HepG2 (cell line): ENCODE measurements around the gene TOP1. TPM values are rescaled to one million over a fixed set of nuclear protein-coding genes. Genes with fewer than 3 reads are reported as not detected.

Source experiments
- ATAC-seq: fragments of 200-7000 bp; cut with Tn5 transposase; 3 replicates; pipeline ENCODE4 v1.9.1; 2020; ENCODE audit warnings: mild to moderate bottlenecking, moderate library complexity
- BruUV-seq: library from RNA; stranded (reverse); fragments of 400-500 nt; replicated peaks from 2 replicates; lab custom pipeline; 2021; lab: Mats Ljungman, UMichigan
- CTCF ChIA-PET: fragments of 300-600 bp; formaldehyde crosslinking; extraction: SDS; loops from one replicate; lab custom pipeline; 2021; ENCODE audit warnings: low total read pairs, inconsistent platforms, low intra/inter-chr PET ratio; lab: Yijun Ruan, JAX
- POLR2A ChIA-PET: fragments of 350-600 bp; sonication (Branson Sonifier 250); formaldehyde crosslinking; loops from one replicate; lab custom pipeline; 2020; ENCODE audit warnings: antibody characterized with exemption, inconsistent platforms; lab: Yijun Ruan, JAX
- DNase-seq: peaks from one replicate; pipeline ENCODE4 v3.0.0-alpha.2; 2015; ENCODE audit warnings: low spot score
- FAIRE-seq: peaks from 3 replicates; lab custom pipeline; 2011; peaks lifted over from hg19 to GRCh38; lab: Jason Lieb, UNC
- H2AFZ ChIP-seq: one replicate; pipeline ENCODE4 v1.6.1; 2011; ENCODE audit warnings: low read length, inconsistent platforms
- H3K27ac ChIP-seq: fragments of 300-600 bp; 3 replicates; pipeline ENCODE4 v1.8.0; 2011; ENCODE audit warnings: mixed run types, mild to moderate bottlenecking, mixed read lengths, low read length, inconsistent platforms; ENCODE audit not compliant: insufficient read depth; ENCODE audit errors: extremely low read length
- H3K27me3 ChIP-seq, 2 experiments: fragments of 200-600 bp in 1 of 2; 2 replicates in 1 of 2; 3 replicates in 1 of 2; pipeline versions ENCODE4 v1.6.0 to v1.8.0; 2011; ENCODE audit warnings: low read length in 2 of 2, mild to moderate bottlenecking in 2 of 2, moderate library complexity in 2 of 2, inconsistent platforms in 1 of 2; ENCODE audit not compliant: insufficient read depth in 2 of 2, control insufficient read depth in 1 of 2
- H3K36me3 ChIP-seq, 2 experiments: fragments of 200-600 bp in 1 of 2; replicated peaks in 1 of 2; 2 replicates in 1 of 2; 3 replicates in 1 of 2; pipeline versions ENCODE4 v1.5.1 to v1.8.0; 2011; ENCODE audit warnings: low read length in 2 of 2, inconsistent platforms in 1 of 2; ENCODE audit not compliant: insufficient read depth in 2 of 2, control insufficient read depth in 1 of 2
- H3K4me1 ChIP-seq: 2 replicates; pipeline ENCODE4 v1.5.1; 2012; ENCODE audit warnings: low read length, inconsistent platforms; ENCODE audit not compliant: insufficient read depth
- H3K4me2 ChIP-seq: 2 replicates; pipeline ENCODE4 v1.6.0; 2011; ENCODE audit warnings: low read depth, low read length, inconsistent platforms
- H3K4me3 ChIP-seq, 3 experiments: fragments of 200-600 bp in 1 of 3; sonication (generic), shearing (Covaris generic) in 1 of 3; replicated peaks in 1 of 3; 2 replicates each; pipeline ENCODE4 v1.5.1; 2011 to 2016; ENCODE audit warnings: low read length in 3 of 3, inconsistent platforms in 2 of 3, low read depth in 2 of 3, mild to moderate bottlenecking in 2 of 3, control low read depth in 1 of 3, mixed read lengths in 1 of 3; ENCODE audit not compliant: insufficient read depth in 1 of 3
- H3K79me2 ChIP-seq: one replicate; pipeline ENCODE4 v1.6.1; 2011; ENCODE audit warnings: low read length, inconsistent platforms; ENCODE audit not compliant: insufficient read depth
- H3K9ac ChIP-seq: 2 replicates; pipeline ENCODE4 v1.6.0; 2011; ENCODE audit warnings: mild to moderate bottlenecking, low read depth, low read length, inconsistent platforms; ENCODE audit not compliant: insufficient read depth
- H3K9me3 ChIP-seq: 2 replicates; pipeline ENCODE4 v1.5.1; 2012; ENCODE audit warnings: mild to moderate bottlenecking, low read length
- H4K20me1 ChIP-seq: 2 replicates; pipeline ENCODE4 v1.6.0; 2011; ENCODE audit warnings: inconsistent platforms, mild to moderate bottlenecking, low read length, moderate library complexity; ENCODE audit not compliant: insufficient read depth
- CENPT ChIP-seq: sonication (generic); formaldehyde crosslinking; IDR thresholded peaks from 2 replicates; pipeline ENCODE4 v1.8.0; 2022; ENCODE audit warnings: low read depth, mild to moderate bottlenecking, moderate library complexity, missing genetic modification reagents
- HDAC2 ChIP-seq: sonication (generic); formaldehyde crosslinking; IDR thresholded peaks from 2 replicates; pipeline ENCODE4 v1.4.0; 2020; ENCODE audit warnings: missing genetic modification reagents
- KAT2B ChIP-seq: fragments of 150-350 bp; IDR thresholded peaks from 2 replicates; pipeline ENCODE4 v1.6.1; 2014; ENCODE audit warnings: low read depth, low read length, borderline replicate concordance
- KMT2B ChIP-seq: IDR thresholded peaks from 2 replicates; pipeline ENCODE4 v1.6.1; 2016; ENCODE audit warnings: missing genetic modification reagents, missing compliant biosample characterization
- MEIS2 ChIP-seq: sonication (generic); formaldehyde crosslinking; IDR thresholded peaks from 2 replicates; pipeline ENCODE4 v1.9.0; 2021; ENCODE audit warnings: mild to moderate bottlenecking, missing genetic modification reagents
- POLR2G ChIP-seq: fragments of 200-400 bp; formaldehyde crosslinking; IDR thresholded peaks from 2 replicates; pipeline ENCODE4 v1.6.1; 2018; ENCODE audit warnings: mild to moderate bottlenecking, low read depth, low read length, moderate library complexity
- TARDBP ChIP-seq: sonication (generic); formaldehyde crosslinking; IDR thresholded peaks from 2 replicates; pipeline ENCODE4 v1.8.0; 2022; ENCODE audit warnings: mild to moderate bottlenecking, missing genetic modification reagents
- ZNF331 ChIP-seq: sonication (generic); formaldehyde crosslinking; IDR thresholded peaks from 2 replicates; pipeline ENCODE4 v1.4.0; 2020; ENCODE audit warnings: missing genetic modification reagents
- ZNF749 ChIP-seq: sonication (generic); formaldehyde crosslinking; IDR thresholded peaks from 2 replicates; pipeline ENCODE4 v1.8.0; 2022; ENCODE audit warnings: mild to moderate bottlenecking, missing genetic modification reagents, moderate library complexity, borderline replicate concordance
- WGBS: methylation state at CpG from one replicate; pipeline ENCODE4 v1.1.6; 2017; ENCODE audit warnings: low lambda C conversion rate; 5-methylcytosine and 5-hydroxymethylcytosine counted together
- in situ Hi-C: cut with HindIII; loops from 2 replicates; pipeline ENCODE4 v1.10.0; 2017; ENCODE audit warnings: low pct_unique_long_range_greater_than_20kb; ENCODE audit not compliant: extremely low pct_ligation_motif_present
- intact Hi-C: fragments of 100-400 bp; cut with micrococcal nuclease; formaldehyde crosslinking; loops from one replicate; pipeline ENCODE4 v1.10.0; 2022; ENCODE audit not compliant: unreplicated experiment
- polyA plus RNA-seq, 8 experiments: library from polyadenylated mRNA; depleted of rRNA in 3 of 8; stranded (reverse) in 7 of 8; unstranded in 1 of 8; fragments of >200 nt; fragmentation: Illumina TruSeq in 4 of 8; extraction: Trizol in 4 of 8; gene quantifications; 2 replicates each; pipeline versions ENCODE4 v1.2.1 to v1.2.3, GENCODE V29; 2011 to 2016; ENCODE audit warnings: low read depth in 4 of 8, missing spikeins in 1 of 8, mixed read lengths in 1 of 8; ENCODE audit not compliant: insufficient read depth in 1 of 8
- total RNA-seq, 5 experiments: library from RNA; depleted of rRNA; stranded (reverse); fragments of >200 nt; fragmentation: Illumina TruSeq; extraction: Trizol; gene quantifications; 2 replicates each; pipeline ENCODE4 v1.2.3, GENCODE V29; 2016; ENCODE audit warnings: low read depth in 1 of 5

The TOP1 gene
- total and polyA plus RNA-seq, 2 of the 13 experiments (the other 11 are each of a cell fraction or from before 2014, with no cell fraction given) = 10.2 to 19.4 TPM

DNA sequence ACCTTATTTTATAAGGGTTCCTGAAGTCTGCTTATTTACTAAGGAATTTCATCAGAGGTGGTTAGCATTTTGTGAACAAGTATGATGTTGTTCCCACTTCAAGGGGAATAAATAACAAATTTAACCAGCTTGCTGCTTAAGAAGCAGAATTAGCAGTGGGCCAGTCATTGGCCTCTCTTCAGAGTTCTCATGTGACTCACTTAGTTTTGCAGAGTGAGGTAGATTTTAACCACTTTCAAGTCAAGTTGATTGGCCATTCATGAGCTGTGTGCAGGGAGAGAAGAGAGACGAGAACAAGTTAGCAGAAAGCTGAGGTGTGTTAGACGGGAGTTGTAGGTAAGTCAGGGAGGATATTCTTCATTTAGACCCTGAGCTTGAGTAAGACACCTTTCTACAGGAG is 18.1 kb downstream of the TOP1 start:
- peaks cover 99% of the 10 kb centered on the region for H3K79me2 ChIP-seq
- H4K20me1 ChIP-seq = peaks cover 34% of the 10 kb centered on the region
- POLR2A ChIA-PET = interaction anchor here (0.7 to 2.5 kb wide), 3 partner anchors 9 to 18 kb away, joined by 3 to 7 read pairs (median 4); partner anchors contain the start of gene TOP1

DNA sequence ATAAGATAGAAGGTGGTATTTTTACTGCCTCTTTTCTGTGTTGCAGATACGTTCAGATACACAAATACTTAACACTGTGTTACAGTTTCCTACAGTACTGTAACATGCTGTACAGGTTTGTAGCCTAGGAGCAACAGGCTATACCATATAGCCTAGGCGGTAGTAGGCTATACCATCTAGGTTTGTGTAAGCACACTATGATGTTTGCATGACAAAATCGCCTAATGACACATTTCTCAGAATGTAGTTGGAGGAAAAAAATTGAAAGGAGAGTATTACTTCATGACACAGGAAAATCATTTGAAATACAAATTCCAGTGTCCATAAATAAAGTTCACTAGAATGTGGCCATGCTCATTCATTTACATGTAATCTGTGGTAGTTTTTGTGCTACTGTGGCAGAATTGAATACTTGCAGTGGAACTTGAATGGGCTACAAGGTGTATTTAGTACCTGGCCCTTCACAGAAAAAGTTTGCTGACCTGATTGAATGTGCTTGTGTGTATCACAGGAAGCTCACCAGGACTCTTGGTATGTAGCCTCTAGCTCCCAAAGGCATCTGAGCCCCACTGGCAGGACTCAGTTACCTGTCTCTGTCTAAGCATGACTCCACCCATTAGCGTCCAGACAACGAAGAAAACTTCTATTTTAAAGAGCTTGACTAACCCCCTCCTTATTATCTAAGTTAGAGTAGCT is 18.8 kb downstream of the TOP1 start:
- Histone ChIP-seq H2AFZ (no peak overlapping the region), H3K4me2 (no peak overlapping the region), H3K27ac (no peak overlapping the region), H3K79me2 (peaks cover 99% of the 10 kb centered on the region), H3K4me1 (peaks cover 95% of the 10 kb centered on the region), H3K9me3 (no peaks in the 10 kb centered on the region), H3K9ac (no peak overlapping the region), H3K36me3 (peaks cover 1 to 10% of the 10 kb centered on the region in 2 experiments; a peak in 2 of 5 replicates), H3K4me3 (no peak overlapping the region), H4K20me1 (peaks cover 37% of the 10 kb centered on the region), H3K27me3 (no peaks in the 10 kb centered on the region)
- BruUV-seq = no TSS peak
- ChIA-PET POLR2A (interaction anchor here (1.7 to 2.5 kb wide), 2 partner anchors 9 to 19 kb away, joined by 6 to 7 read pairs; partner anchors contain the start of gene TOP1), CTCF (no interaction called here)
- in situ Hi-C loops = no loop called here
- ATAC-seq (no peak), DNase-seq (no peak), FAIRE-seq (no peak)
- intact Hi-C loops = no loop called here
- 95% methylated on average over 5 of the region's 5 CpGs for WGBS
- TF ChIP-seq ZNF749 (CRISPR knock-in tag) (no peak), POLR2G (no peak), TARDBP (CRISPR knock-in tag) (no peak), CENPT (CRISPR knock-in tag) (no peak), KMT2B (CRISPR knock-in tag) (no peak), ZNF331 (CRISPR knock-in tag) (no peak), KAT2B (no peak), MEIS2 (no peak)

More for the DNA sequence above, 18.1 kb downstream of the TOP1 start:
- Histone ChIP-seq H2AFZ (no peak overlapping the region), H3K27me3 (no peaks in the 10 kb centered on the region), H3K9me3 (no peaks in the 10 kb centered on the region), H3K27ac (no peak overlapping the region), H3K4me1 (peaks cover 91% of the 10 kb centered on the region), H3K9ac (no peak overlapping the region), H3K4me2 (no peak overlapping the region), H3K4me3 (no peak overlapping the region), H3K36me3 (peaks cover 1 to 10% of the 10 kb centered on the region in 2 experiments; a peak in 3 of 5 replicates)
- in situ Hi-C loops = no loop called here
- CTCF ChIA-PET = no interaction called here
- no peak for TF ChIP-seq HDAC2
- no peak for DNase-seq
- WGBS = 97% methylated on average over 2 of the region's 2 CpGs
- intact Hi-C loops = no loop called here
- BruUV-seq = no TSS peak
- FAIRE-seq = no peak
- ATAC-seq = no peak
